NB4 (cell line): ENCODE data around the gene TTC29.

Experiments
- MYC ChIP-seq: IDR thresholded peaks from 2 replicates; pipeline ENCODE4 v1.6.1; 2011; ENCODE audit warnings: low read depth, low read length
- POLR2A ChIP-seq: IDR thresholded peaks from 2 replicates; pipeline ENCODE4 v1.6.1; 2011; ENCODE audit warnings: mild to moderate bottlenecking; ENCODE audit not compliant: insufficient read length; ENCODE audit errors: extremely low read depth
- TF ChIP-seq, protein P1 (sequence below): IDR thresholded peaks from one replicate; pipeline ENCODE4 v1.5.1; 2012; ENCODE audit warnings: low read depth, low read length
- TF ChIP-seq, protein P2 (sequence below): IDR thresholded peaks from 2 replicates; pipeline ENCODE4 v1.6.1; 2011; ENCODE audit warnings: low read depth, low read length

DNA sequence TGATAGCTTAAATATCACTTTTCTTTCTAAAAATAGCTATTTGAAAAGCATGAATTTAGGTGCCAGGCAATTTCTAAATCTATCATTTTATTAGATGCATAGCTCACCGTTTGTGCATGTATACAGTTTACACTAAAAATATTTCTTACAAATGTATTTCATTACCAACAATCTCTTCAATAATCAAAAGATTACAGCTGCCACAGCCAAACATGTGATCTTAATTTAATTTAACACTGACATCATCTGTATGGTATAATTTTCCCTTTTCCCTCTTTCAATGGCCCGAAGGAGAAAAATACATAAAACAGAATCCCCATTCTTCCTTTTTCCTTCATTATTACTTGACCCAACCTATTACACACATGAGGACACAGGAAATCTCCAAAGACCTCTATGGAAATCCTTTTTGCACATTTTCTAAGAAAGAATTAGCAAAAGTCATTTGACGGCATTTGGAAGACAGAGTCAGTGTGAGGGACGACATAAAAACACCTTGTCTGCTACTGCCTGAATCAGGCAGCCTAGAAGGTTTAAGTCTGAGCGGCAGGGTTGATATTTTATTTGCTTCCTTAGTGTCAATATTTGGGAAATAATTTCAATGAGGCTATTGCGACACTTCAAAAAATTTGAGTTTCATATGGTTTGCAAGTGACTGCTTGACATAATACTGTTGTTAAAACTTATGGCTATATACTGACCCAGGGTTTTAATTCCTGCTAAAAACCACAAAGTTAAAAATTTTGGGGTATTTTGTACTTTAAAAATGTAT lies 111.2 kb downstream of the TTC29 start:
- TF ChIP-seq, protein P1, sequence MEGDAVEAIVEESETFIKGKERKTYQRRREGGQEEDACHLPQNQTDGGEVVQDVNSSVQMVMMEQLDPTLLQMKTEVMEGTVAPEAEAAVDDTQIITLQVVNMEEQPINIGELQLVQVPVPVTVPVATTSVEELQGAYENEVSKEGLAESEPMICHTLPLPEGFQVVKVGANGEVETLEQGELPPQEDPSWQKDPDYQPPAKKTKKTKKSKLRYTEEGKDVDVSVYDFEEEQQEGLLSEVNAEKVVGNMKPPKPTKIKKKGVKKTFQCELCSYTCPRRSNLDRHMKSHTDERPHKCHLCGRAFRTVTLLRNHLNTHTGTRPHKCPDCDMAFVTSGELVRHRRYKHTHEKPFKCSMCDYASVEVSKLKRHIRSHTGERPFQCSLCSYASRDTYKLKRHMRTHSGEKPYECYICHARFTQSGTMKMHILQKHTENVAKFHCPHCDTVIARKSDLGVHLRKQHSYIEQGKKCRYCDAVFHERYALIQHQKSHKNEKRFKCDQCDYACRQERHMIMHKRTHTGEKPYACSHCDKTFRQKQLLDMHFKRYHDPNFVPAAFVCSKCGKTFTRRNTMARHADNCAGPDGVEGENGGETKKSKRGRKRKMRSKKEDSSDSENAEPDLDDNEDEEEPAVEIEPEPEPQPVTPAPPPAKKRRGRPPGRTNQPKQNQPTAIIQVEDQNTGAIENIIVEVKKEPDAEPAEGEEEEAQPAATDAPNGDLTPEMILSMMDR, result no peak
- TF ChIP-seq MYC (no peak), POLR2A (no peak)
- TF ChIP-seq, protein P2, sequence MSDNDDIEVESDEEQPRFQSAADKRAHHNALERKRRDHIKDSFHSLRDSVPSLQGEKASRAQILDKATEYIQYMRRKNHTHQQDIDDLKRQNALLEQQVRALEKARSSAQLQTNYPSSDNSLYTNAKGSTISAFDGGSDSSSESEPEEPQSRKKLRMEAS, result no peak
